PC-9 (cell line): ENCODE measurements around the gene ATP2B2. TPM values are rescaled to one million over a fixed set of nuclear protein-coding genes. Genes with fewer than 3 reads are reported as not detected.

Experiments
- BruUV-seq: library from RNA; stranded (reverse); fragments of 400-500 nt; replicated peaks from 2 replicates; lab custom pipeline; 2021; lab: Mats Ljungman, UMichigan
- CTCF ChIA-PET: fragments of 300-600 bp; sonication (Branson Sonifier 250); formaldehyde crosslinking; loops from one replicate; lab custom pipeline; 2022; ENCODE audit warnings: antibody characterized with exemption; lab: Charles Lee
- POLR2A ChIA-PET: fragments of 300-600 bp; sonication (Branson Sonifier 250); formaldehyde crosslinking; loops from one replicate; lab custom pipeline; 2022; ENCODE audit warnings: antibody characterized with exemption; ENCODE audit not compliant: unreplicated experiment; lab: Charles Lee
- DNase-seq, 2 experiments: peaks; one replicate each; pipeline versions ENCODE4 v3.0.0 to v3.0.0-alpha.2; 2015 to 2022; ENCODE audit warnings: mixed read lengths in 1 of 2
- H2AFZ ChIP-seq: fragments of 200-600 bp; sonication (generic); 2 replicates; pipeline ENCODE4 v1.8.1; 2017; ENCODE audit warnings: antibody characterized with exemption
- H3F3A ChIP-seq: fragments of 200-600 bp; sonication (generic); 2 replicates; pipeline ENCODE4 v1.8.1; 2017; ENCODE audit warnings: antibody characterized with exemption, mild to moderate bottlenecking, low read depth; ENCODE audit not compliant: insufficient read depth
- H3K27ac ChIP-seq: fragments of 200-600 bp; sonication (generic); 2 replicates; pipeline ENCODE4 v1.6.1; 2016; ENCODE audit warnings: mixed run types
- H3K27me3 ChIP-seq: fragments of 200-600 bp; sonication (generic); 2 replicates; pipeline ENCODE4 v1.6.1; 2016; ENCODE audit warnings: low read depth, mixed run types; ENCODE audit not compliant: insufficient read depth
- H3K36me3 ChIP-seq: fragments of 200-600 bp; sonication (generic); 2 replicates; pipeline ENCODE4 v1.6.1; 2016; ENCODE audit warnings: low read depth, mixed run types
- H3K4me1 ChIP-seq: fragments of 200-600 bp; sonication (generic); replicated peaks from 2 replicates; pipeline ENCODE4 v1.6.1; 2016; ENCODE audit warnings: mixed run types; ENCODE audit not compliant: insufficient read depth
- H3K4me2 ChIP-seq: fragments of 200-600 bp; sonication (generic); 2 replicates; pipeline ENCODE4 v1.6.1; 2017; ENCODE audit warnings: mixed run types
- H3K4me3 ChIP-seq: fragments of 200-600 bp; sonication (generic); 2 replicates; pipeline ENCODE4 v1.6.1; 2016; ENCODE audit warnings: mixed run types
- H3K79me2 ChIP-seq: fragments of 200-600 bp; sonication (generic); 2 replicates; pipeline ENCODE4 v1.6.1; 2017; ENCODE audit warnings: low read depth, mixed run types
- H3K9me2 ChIP-seq: fragments of 200-600 bp; sonication (generic); 2 replicates; pipeline ENCODE4 v1.8.1; 2017; ENCODE audit warnings: mild to moderate bottlenecking; ENCODE audit not compliant: insufficient read depth
- H3K9me3 ChIP-seq: fragments of 200-600 bp; sonication (generic); 2 replicates; pipeline ENCODE4 v1.8.1; 2016; ENCODE audit warnings: low read depth; ENCODE audit not compliant: insufficient read depth
- H4K20me1 ChIP-seq: fragments of 200-600 bp; sonication (generic); 2 replicates; pipeline ENCODE4 v1.8.1; 2017; ENCODE audit not compliant: insufficient read depth
- CTCF ChIP-seq: fragments of 200-600 bp; sonication (generic); conservative IDR thresholded peaks from 2 replicates; pipeline ENCODE4 v1.6.1; 2017; ENCODE audit warnings: mixed run types, antibody characterized with exemption, mild to moderate bottlenecking, moderate library complexity
- EZH2 ChIP-seq: fragments of 200-600 bp; sonication (generic); IDR thresholded peaks from 2 replicates; pipeline ENCODE4 v1.8.0; 2017; ENCODE audit warnings: antibody characterized with exemption, low read depth
- intact Hi-C: fragments of 100-400 bp; cut with micrococcal nuclease; formaldehyde crosslinking; loops from one replicate; pipeline ENCODE4 v1.10.0; 2022; ENCODE audit not compliant: unreplicated experiment
- total RNA-seq: library from RNA; stranded (reverse); gene quantifications from 2 replicates; pipeline ENCODE4 v1.2.3, GENCODE V29; 2021

ATP2B2 gene
- total RNA-seq, 1 experiment from 2014 or later, result not detected

GRCh38 chr3:10419637-10420232 is 85.7 kb downstream of the ATP2B2 start:
- no peak for DNase-seq
- no peak for TF ChIP-seq CTCF
- TF ChIP-seq EZH2, result no peak
- Histone ChIP-seq H3K27ac (no peak overlapping the region), H3K4me2 (no peak overlapping the region), H3K36me3 (no peaks in the 10 kb centered on the region), H4K20me1 (no peaks in the 10 kb centered on the region), H3F3A (no peaks in the 10 kb centered on the region), H3K4me1 (no peaks in the 10 kb centered on the region), H3K4me3 (no peak overlapping the region), H3K79me2 (no peaks in the 10 kb centered on the region), H3K27me3 (peaks cover 97% of the 10 kb centered on the region), H3K9me3 (no peaks in the 10 kb centered on the region), H2AFZ (no peak overlapping the region), H3K9me2 (no peaks in the 10 kb centered on the region)
- BruUV-seq, result no TSS peak
- ChIA-PET POLR2A (no interaction called here), CTCF (interaction anchor here (0.7 kb wide), 1 partner anchor 319 kb away, joined by 5 read pairs; no protein-coding TSS in a partner anchor)
- intact Hi-C loops, result loop anchor here (5.0 kb wide), 1 partner anchor 318 kb away; no protein-coding TSS in a partner anchor

GRCh38 chr3:10417847-10418246 is 87.5 kb downstream of the ATP2B2 start:
- peaks cover 97% of the 10 kb centered on the region for H3K27me3 ChIP-seq

GRCh38 chr3:10416730-10417300 is 88.6 kb downstream of the ATP2B2 start:
- BruUV-seq, result no TSS peak
- ChIA-PET POLR2A (no interaction called here), CTCF (no interaction called here)
- no peak for TF ChIP-seq EZH2
- no peak for TF ChIP-seq CTCF
- no peaks in the 10 kb centered on the region for H3K9me2 ChIP-seq
- no peak overlapping the region for H3K4me2 ChIP-seq
- no peak overlapping the region for H2AFZ ChIP-seq
- no peaks in the 10 kb centered on the region for H3K9me3 ChIP-seq
- no peaks in the 10 kb centered on the region for H3K4me1 ChIP-seq
- no peak overlapping the region for H3K4me3 ChIP-seq
- H3F3A ChIP-seq, result no peaks in the 10 kb centered on the region
- H3K27me3 ChIP-seq, result peaks cover 97% of the 10 kb centered on the region
- no peak for DNase-seq
- H3K27ac ChIP-seq, result no peak overlapping the region
- intact Hi-C loops, result loop anchor here (5.0 kb wide), 1 partner anchor 320 kb away; no protein-coding TSS in a partner anchor
- no peaks in the 10 kb centered on the region for H4K20me1 ChIP-seq
- H3K79me2 ChIP-seq, result no peaks in the 10 kb centered on the region
- H3K36me3 ChIP-seq, result no peaks in the 10 kb centered on the region

More at GRCh38 chr3:10417847-10418246, 87.5 kb downstream of the ATP2B2 start:
- no peaks in the 10 kb centered on the region for H3K4me1 ChIP-seq
- no peaks in the 10 kb centered on the region for H4K20me1 ChIP-seq
- H3K79me2 ChIP-seq, result no peaks in the 10 kb centered on the region
- no peak overlapping the region for H2AFZ ChIP-seq
- intact Hi-C loops, result loop anchor here (5.0 kb wide), 1 partner anchor 319 kb away; no protein-coding TSS in a partner anchor
- no peaks in the 10 kb centered on the region for H3K36me3 ChIP-seq
- no TSS peak for BruUV-seq
- no peaks in the 10 kb centered on the region for H3F3A ChIP-seq
- no peak overlapping the region for H3K4me2 ChIP-seq
- H3K27ac ChIP-seq, result no peak overlapping the region
- ChIA-PET POLR2A (no interaction called here), CTCF (no interaction called here)
- no peak overlapping the region for H3K4me3 ChIP-seq
- no peaks in the 10 kb centered on the region for H3K9me2 ChIP-seq
- DNase-seq, result no peak
- TF ChIP-seq CTCF (peak; percentile 32), EZH2 (no peak)
- H3K9me3 ChIP-seq, result no peaks in the 10 kb centered on the region
